WTC11 (cell line): ENCODE data around the gene RGMA. TPM values are rescaled to one million over a fixed set of nuclear protein-coding genes. Genes with fewer than 3 reads are reported as not detected.

Source experiments
- ATAC-seq: fragments of 200-7000 bp; cut with Tn5 transposase; 2 replicates; pipeline ENCODE4 v1.10.0; 2021; ENCODE audit warnings: mild to moderate bottlenecking, moderate library complexity
- CTCF ChIA-PET: fragments of 300-600 bp; sonication (Branson Sonifier 250); formaldehyde crosslinking; loops from one replicate; lab custom pipeline; 2021; ENCODE audit warnings: antibody characterized with exemption; lab: Charles Lee
- POLR2A ChIA-PET: fragments of 350-600 bp; sonication (Branson Sonifier 250); formaldehyde crosslinking; loops from one replicate; lab custom pipeline; 2021; ENCODE audit warnings: antibody characterized with exemption; lab: Charles Lee
- DNase-seq: peaks from one replicate; pipeline ENCODE4 v3.0.0; 2021; ENCODE audit warnings: low spot score
- H3K27ac Mint-ChIP-seq: 2 replicates; pipeline ENCODE4 v1.8.0; 2021; ENCODE audit warnings: mixed read lengths
- H3K27me3 Mint-ChIP-seq: 2 replicates; pipeline ENCODE4 v1.8.0; 2021; ENCODE audit warnings: low read depth, mild to moderate bottlenecking, moderate library complexity, mixed read lengths
- H3K36me3 Mint-ChIP-seq: 2 replicates; pipeline ENCODE4 v1.8.0; 2021; ENCODE audit warnings: mixed read lengths
- H3K4me1 Mint-ChIP-seq: 2 replicates; pipeline ENCODE4 v1.8.0; 2022; ENCODE audit warnings: mixed read lengths
- H3K4me3 Mint-ChIP-seq: 2 replicates; pipeline ENCODE4 v1.8.0; 2021; ENCODE audit warnings: mild to moderate bottlenecking, moderate library complexity, mixed read lengths
- H3K9me3 Mint-ChIP-seq: 2 replicates; pipeline ENCODE4 v1.8.0; 2021; ENCODE audit warnings: mixed read lengths
- ATF2 ChIP-seq: sonication (generic); formaldehyde crosslinking; IDR thresholded peaks from 2 replicates; pipeline ENCODE4 v1.8.1; 2022; ENCODE audit warnings: low read depth, missing genetic modification reagents, borderline replicate concordance
- FOXK1 ChIP-seq: sonication (generic); formaldehyde crosslinking; IDR thresholded peaks from 2 replicates; pipeline ENCODE4 v1.8.0; 2022; ENCODE audit warnings: mild to moderate bottlenecking, moderate library complexity, missing genetic modification reagents
- GABPB1 ChIP-seq: sonication (generic); formaldehyde crosslinking; IDR thresholded peaks from 2 replicates; pipeline ENCODE4 v1.8.1; 2023; ENCODE audit warnings: mild to moderate bottlenecking, missing genetic modification reagents
- GRHL2 ChIP-seq: fragments of 250-450 bp; sonication (Bioruptor Pico); IDR thresholded peaks from 2 replicates; pipeline ENCODE4 v1.8.0; 2022; ENCODE audit warnings: mild to moderate bottlenecking, moderate library complexity; ENCODE audit not compliant: insufficient replicate concordance, severe bottlenecking
- GTF2I ChIP-seq: fragments of 250-450 bp; sonication (Bioruptor Pico); conservative IDR thresholded peaks from 2 replicates; pipeline ENCODE4 v1.4.0; 2021; ENCODE audit warnings: mild to moderate bottlenecking
- HMGA2 ChIP-seq: fragments of 250-450 bp; sonication (Bioruptor Pico); IDR thresholded peaks from 2 replicates; pipeline ENCODE4 v1.4.0; 2021; ENCODE audit warnings: mild to moderate bottlenecking, moderate library complexity
- JAZF1 ChIP-seq: fragments of 250-450 bp; sonication (Bioruptor Pico); IDR thresholded peaks from 2 replicates; pipeline ENCODE4 v1.9.0; 2021; ENCODE audit warnings: moderate library complexity, mild to moderate bottlenecking, inconsistent platforms
- JUN ChIP-seq: sonication (generic); formaldehyde crosslinking; IDR thresholded peaks from 2 replicates; pipeline ENCODE4 v1.8.0; 2023; ENCODE audit warnings: mild to moderate bottlenecking, missing genetic modification reagents
- MAX ChIP-seq: sonication (generic); formaldehyde crosslinking; IDR thresholded peaks from 2 replicates; pipeline ENCODE4 v1.8.0; 2022; ENCODE audit warnings: mild to moderate bottlenecking, missing genetic modification reagents
- NR1H2 ChIP-seq: sonication (generic); formaldehyde crosslinking; IDR thresholded peaks from 2 replicates; pipeline ENCODE4 v1.9.0; 2021; ENCODE audit warnings: mild to moderate bottlenecking, moderate library complexity, missing genetic modification reagents
- PRRX2 ChIP-seq: fragments of 250-450 bp; sonication (Bioruptor Pico); IDR thresholded peaks from 2 replicates; pipeline ENCODE4 v1.8.0; 2021; ENCODE audit warnings: mild to moderate bottlenecking
- RORB ChIP-seq: fragments of 250-450 bp; sonication (Bioruptor Pico); IDR thresholded peaks from 2 replicates; pipeline ENCODE4 v1.9.0; 2021; ENCODE audit warnings: mild to moderate bottlenecking
- SMAD3 ChIP-seq: sonication (generic); formaldehyde crosslinking; IDR thresholded peaks from 2 replicates; pipeline ENCODE4 v1.8.0; 2022; ENCODE audit warnings: missing genetic modification reagents, mild to moderate bottlenecking, borderline replicate concordance
- SMAD4 ChIP-seq: sonication (generic); formaldehyde crosslinking; IDR thresholded peaks from 2 replicates; pipeline ENCODE4 v1.8.0; 2022; ENCODE audit warnings: mild to moderate bottlenecking, missing genetic modification reagents
- SP1 ChIP-seq: sonication (generic); formaldehyde crosslinking; conservative IDR thresholded peaks from 2 replicates; pipeline ENCODE4 v1.8.1; 2022; ENCODE audit warnings: missing genetic modification reagents
- TCF7 ChIP-seq: sonication (generic); formaldehyde crosslinking; IDR thresholded peaks from 2 replicates; pipeline ENCODE4 v1.8.0; 2022; ENCODE audit warnings: mild to moderate bottlenecking, low read depth, missing genetic modification reagents, moderate library complexity
- TP53 ChIP-seq: sonication (generic); formaldehyde crosslinking; IDR thresholded peaks from 2 replicates; pipeline ENCODE4 v1.8.1; 2023; ENCODE audit warnings: mild to moderate bottlenecking, missing genetic modification reagents
- USF2 ChIP-seq: sonication (generic); formaldehyde crosslinking; IDR thresholded peaks from 2 replicates; pipeline ENCODE4 v1.8.1; 2023; ENCODE audit warnings: mild to moderate bottlenecking, missing genetic modification reagents, moderate library complexity
- ZBTB43 ChIP-seq: sonication (generic); formaldehyde crosslinking; IDR thresholded peaks from 2 replicates; pipeline ENCODE4 v1.8.1; 2023; ENCODE audit warnings: mild to moderate bottlenecking, missing genetic modification reagents
- ZNF121 ChIP-seq: sonication (generic); formaldehyde crosslinking; IDR thresholded peaks from 2 replicates; pipeline ENCODE4 v1.8.0; 2023; ENCODE audit warnings: missing genetic modification reagents
- ZNF138 ChIP-seq: sonication (generic); formaldehyde crosslinking; conservative IDR thresholded peaks from 2 replicates; pipeline ENCODE4 v1.8.1; 2022; ENCODE audit warnings: mild to moderate bottlenecking, moderate library complexity, missing genetic modification reagents
- ZNF232 ChIP-seq: sonication (generic); formaldehyde crosslinking; IDR thresholded peaks from 2 replicates; pipeline ENCODE4 v1.8.0; 2022; ENCODE audit warnings: mild to moderate bottlenecking, missing genetic modification reagents
- ZNF425 ChIP-seq: fragments of 250-450 bp; sonication (Bioruptor Pico); conservative IDR thresholded peaks from 2 replicates; pipeline ENCODE4 v1.9.0; 2021; ENCODE audit warnings: mild to moderate bottlenecking
- ZNF532 ChIP-seq: fragments of 250-450 bp; sonication (Bioruptor Pico); IDR thresholded peaks from 2 replicates; pipeline ENCODE4 v1.9.0; 2021; ENCODE audit warnings: mild to moderate bottlenecking, borderline replicate concordance
- total RNA-seq: library from RNA; stranded (reverse); gene quantifications from 3 replicates; pipeline ENCODE4 v1.2.3, GENCODE V29; 2021

Gene RGMA
- total RNA-seq, 1 experiment from 2014 or later: 47.2 TPM

GRCh38 chr15:93012786-93013185 is 76.2 kb downstream of the RGMA start:
- ChIA-PET POLR2A (no interaction called here), CTCF (interaction anchor here (0.9 to 1.5 kb wide), 2 partner anchors 17 to 1107 kb away, joined by 3 read pairs; no protein-coding TSS in a partner anchor)
- Mint-ChIP-seq H3K9me3 (no peaks in the 10 kb centered on the region), H3K4me3 (no peak overlapping the region), H3K27ac (0 out of 2 replicates have a peak overlapping the region, but pooled peaks have one; percentile 37), H3K27me3 (no peaks in the 10 kb centered on the region), H3K36me3 (peaks cover 92% of the 10 kb centered on the region), H3K4me1 (no peaks in the 10 kb centered on the region)
- TF ChIP-seq ZBTB43 (CRISPR knock-in tag) (no peak), ZNF425 (CRISPR knock-in tag) (no peak), TP53 (CRISPR knock-in tag) (no peak), ZNF121 (CRISPR knock-in tag) (no peak), FOXK1 (CRISPR knock-in tag) (no peak), GTF2I (no peak), JAZF1 (CRISPR knock-in tag) (no peak), MAX (CRISPR knock-in tag) (no peak), USF2 (CRISPR knock-in tag) (no peak), RORB (no peak)
- ATAC-seq: no peak
- no peak for DNase-seq

GRCh38 chr15:93007994-93008393 is 81.0 kb downstream of the RGMA start:
- ATAC-seq: no peak
- no peak for DNase-seq
- no peak overlapping the region for H3K4me3 Mint-ChIP-seq

More at GRCh38 chr15:93007994-93008393, 81.0 kb downstream of the RGMA start:
- no peaks in the 10 kb centered on the region for H3K4me1 Mint-ChIP-seq
- CTCF ChIA-PET: no interaction called here
- TF ChIP-seq ZNF425 (CRISPR knock-in tag) (no peak), ZNF232 (CRISPR knock-in tag) (no peak), ZNF138 (CRISPR knock-in tag) (no peak), SP1 (no peak), SMAD4 (CRISPR knock-in tag) (no peak), JUN (CRISPR knock-in tag) (no peak), NR1H2 (CRISPR knock-in tag) (no peak), RORB (no peak), PRRX2 (CRISPR knock-in tag) (no peak), ATF2 (CRISPR knock-in tag) (no peak), SMAD3 (CRISPR knock-in tag) (no peak), GTF2I (no peak), GABPB1 (CRISPR knock-in tag) (no peak), TCF7 (CRISPR knock-in tag) (no peak), HMGA2 (CRISPR knock-in tag) (no peak), ZNF532 (CRISPR knock-in tag) (no peak), GRHL2 (CRISPR knock-in tag) (no peak)
- TF ChIP-seq, all 79 proteins: peak for 0
- Mint-ChIP-seq H3K36me3 (peaks cover 89% of the 10 kb centered on the region), H3K9me3 (no peaks in the 10 kb centered on the region), H3K27me3 (no peaks in the 10 kb centered on the region), H3K27ac (peak overlapping the region; percentile 92)
- POLR2A ChIA-PET: no interaction called here
